GM11168 (cell line): ENCODE results near the gene SNX9.

Experiments used
- in situ Hi-C: fragments of 300-500 bp; cut with MboI; formaldehyde crosslinking; loops from one replicate; pipeline ENCODE4 v1.12.0; 2022; ENCODE audit warnings: low sequenced_read_pairs; ENCODE audit not compliant: unreplicated experiment

SNX9 gene

GRCh38 chr6:157830354-157831017 lies 7.4 kb downstream of the SNX9 start:
- in situ Hi-C loops = no loop called here

GRCh38 chr6:157831018-157831369 lies 7.9 kb downstream of the SNX9 start:
- in situ Hi-C loops = no loop called here

GRCh38 chr6:157831424-157832249 lies 8.6 kb downstream of the SNX9 start:
- in situ Hi-C loops = no loop called here

- in situ Hi-C loops = no loop called here
These were observed 9.4 kb downstream of the SNX9 start for GRCh38 chr6:157832250-157832967.

GRCh38 chr6:157834549-157834948 lies 11.5 kb downstream of the SNX9 start:
- in situ Hi-C loops = no loop called here

- in situ Hi-C loops = no loop called here
These were observed 15.8 kb downstream of the SNX9 start for GRCh38 chr6:157838718-157839430.

- in situ Hi-C loops = loop anchor here (5.0 kb wide), 1 partner anchor 38 kb away; no protein-coding TSS in a partner anchor
These were observed 16.6 kb downstream of the SNX9 start for GRCh38 chr6:157839606-157840005.

GRCh38 chr6:157840261-157840660 lies 17.2 kb downstream of the SNX9 start:
- in situ Hi-C loops = loop anchor here (5.0 kb wide), 1 partner anchor 37 kb away; no protein-coding TSS in a partner anchor

- in situ Hi-C loops = loop anchor here (5.0 kb wide), 1 partner anchor 37 kb away; no protein-coding TSS in a partner anchor
These were observed 17.7 kb downstream of the SNX9 start for GRCh38 chr6:157840776-157841175.

- in situ Hi-C loops = loop anchor here (5.0 kb wide), 1 partner anchor 36 kb away; no protein-coding TSS in a partner anchor
These were observed 18.3 kb downstream of the SNX9 start for GRCh38 chr6:157841211-157841840.

- in situ Hi-C loops = loop anchor here (5.0 kb wide), 1 partner anchor 35 kb away; no protein-coding TSS in a partner anchor
These were observed 19.2 kb downstream of the SNX9 start for GRCh38 chr6:157842212-157842611.

GRCh38 chr6:157844196-157844595 lies 21.1 kb downstream of the SNX9 start:
- in situ Hi-C loops = loop anchor here (5.0 kb wide), 1 partner anchor 33 kb away; no protein-coding TSS in a partner anchor

- in situ Hi-C loops = no loop called here
These were observed 22.6 kb downstream of the SNX9 start for GRCh38 chr6:157845493-157846259.

GRCh38 chr6:157847846-157848245 lies 24.8 kb downstream of the SNX9 start:
- in situ Hi-C loops = no loop called here

GRCh38 chr6:157848693-157849092 lies 25.6 kb downstream of the SNX9 start:
- in situ Hi-C loops = no loop called here

- in situ Hi-C loops = no loop called here
These were observed 26.4 kb downstream of the SNX9 start for GRCh38 chr6:157849288-157850017.

GRCh38 chr6:157850030-157850429 lies 27.0 kb downstream of the SNX9 start:
- in situ Hi-C loops = no loop called here
